ENCODE measurements around the gene MEAK7. TPM values are rescaled to one million over a fixed set of nuclear protein-coding genes. Genes with fewer than 3 reads are reported as not detected.

Gene MEAK7
- total RNA-seq, 1 experiment from 2014 or later: 62.3 TPM

GRCh38 chr16:84514295-84514873, 9.9 kb upstream of the MEAK7 start:
- Mint-ChIP-seq H3K27ac (ENCODE audit: low read depth, unreplicated experiment) (no peak overlapping the region), H3K27me3 (ENCODE audit: insufficient read depth, unreplicated experiment) (no peaks in the 10 kb centered on the region), H3K4me3 (ENCODE audit: unreplicated experiment) (no peak overlapping the region), H3K4me1 (ENCODE audit: insufficient read depth, unreplicated experiment) (no peaks in the 10 kb centered on the region), H3K9me3 (ENCODE audit: unreplicated experiment) (no peaks in the 10 kb centered on the region), H3K36me3 (ENCODE audit: insufficient read depth, unreplicated experiment) (no peaks in the 10 kb centered on the region)
- no TSS peak for BruUV-seq (replicated peaks)
- no peak for DNase-seq (ENCODE audit: unreplicated experiment)
- TF ChIP-seq, protein P1, sequence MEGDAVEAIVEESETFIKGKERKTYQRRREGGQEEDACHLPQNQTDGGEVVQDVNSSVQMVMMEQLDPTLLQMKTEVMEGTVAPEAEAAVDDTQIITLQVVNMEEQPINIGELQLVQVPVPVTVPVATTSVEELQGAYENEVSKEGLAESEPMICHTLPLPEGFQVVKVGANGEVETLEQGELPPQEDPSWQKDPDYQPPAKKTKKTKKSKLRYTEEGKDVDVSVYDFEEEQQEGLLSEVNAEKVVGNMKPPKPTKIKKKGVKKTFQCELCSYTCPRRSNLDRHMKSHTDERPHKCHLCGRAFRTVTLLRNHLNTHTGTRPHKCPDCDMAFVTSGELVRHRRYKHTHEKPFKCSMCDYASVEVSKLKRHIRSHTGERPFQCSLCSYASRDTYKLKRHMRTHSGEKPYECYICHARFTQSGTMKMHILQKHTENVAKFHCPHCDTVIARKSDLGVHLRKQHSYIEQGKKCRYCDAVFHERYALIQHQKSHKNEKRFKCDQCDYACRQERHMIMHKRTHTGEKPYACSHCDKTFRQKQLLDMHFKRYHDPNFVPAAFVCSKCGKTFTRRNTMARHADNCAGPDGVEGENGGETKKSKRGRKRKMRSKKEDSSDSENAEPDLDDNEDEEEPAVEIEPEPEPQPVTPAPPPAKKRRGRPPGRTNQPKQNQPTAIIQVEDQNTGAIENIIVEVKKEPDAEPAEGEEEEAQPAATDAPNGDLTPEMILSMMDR (IDR thresholded peaks at IDR 0.05; ENCODE audit: unreplicated experiment): no peak
- CTCF ChIA-PET: interaction anchor here (0.6 to 4.2 kb wide), 5 partner anchors 10 to 201 kb away, joined by 3 to 56 read pairs (median 4); no protein-coding TSS in a partner anchor
- intact Hi-C loops (cut with micrococcal nuclease): no loop called here
- POLR2A ChIA-PET: no interaction called here

- POLR2A ChIA-PET: interaction anchor here (0.6 kb wide), 1 partner anchor 105 kb away, joined by 3 read pairs; no protein-coding TSS in a partner anchor
- CTCF ChIA-PET: interaction anchor here (0.6 to 4.2 kb wide), 11 partner anchors 11 to 731 kb away, joined by 3 to 56 read pairs (median 4); no protein-coding TSS in a partner anchor
- H3K27ac Mint-ChIP-seq (ENCODE audit: low read depth, unreplicated experiment): no peak overlapping the region
- no peak for DNase-seq (ENCODE audit: unreplicated experiment)
- intact Hi-C loops (cut with micrococcal nuclease): no loop called here
- BruUV-seq (replicated peaks): no TSS peak
- TF ChIP-seq, protein P1 (IDR thresholded peaks at IDR 0.05; ENCODE audit: unreplicated experiment): no peak
- H3K4me3 Mint-ChIP-seq (ENCODE audit: unreplicated experiment): no peak overlapping the region
- H3K4me1 Mint-ChIP-seq (ENCODE audit: insufficient read depth, unreplicated experiment): no peaks in the 10 kb centered on the region
- no peaks in the 10 kb centered on the region for H3K27me3 Mint-ChIP-seq (ENCODE audit: insufficient read depth, unreplicated experiment)
- no peaks in the 10 kb centered on the region for H3K9me3 Mint-ChIP-seq (ENCODE audit: unreplicated experiment)
- H3K36me3 Mint-ChIP-seq (ENCODE audit: insufficient read depth, unreplicated experiment): no peaks in the 10 kb centered on the region
Observed at GRCh38 chr16:84513666-84514065, 9.2 kb upstream of the MEAK7 start.

DNA sequence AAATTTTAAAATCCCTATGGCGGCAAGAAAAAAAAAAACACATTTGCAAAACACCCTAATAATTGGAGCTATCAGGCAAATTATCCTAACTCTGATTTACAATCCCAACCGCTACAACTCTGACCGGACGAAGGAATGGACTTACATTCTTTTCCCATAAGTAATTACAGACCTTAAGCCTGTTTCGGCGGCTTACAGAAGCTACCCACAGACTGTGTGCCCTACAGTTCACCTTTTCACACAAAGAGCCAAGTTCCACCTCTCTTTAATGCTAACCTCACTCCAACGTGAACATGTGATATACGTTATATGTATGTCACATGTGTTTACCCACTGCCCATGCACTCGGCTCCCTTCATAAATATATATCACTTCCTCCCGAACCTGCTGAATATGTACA, 8.7 kb upstream of the MEAK7 start:
- intact Hi-C loops (cut with micrococcal nuclease): no loop called here
- TF ChIP-seq, protein P1 (IDR thresholded peaks at IDR 0.05; ENCODE audit: unreplicated experiment): no peak
- H3K36me3 Mint-ChIP-seq (ENCODE audit: insufficient read depth, unreplicated experiment): no peaks in the 10 kb centered on the region
- H3K27me3 Mint-ChIP-seq (ENCODE audit: insufficient read depth, unreplicated experiment): no peaks in the 10 kb centered on the region
- no peak overlapping the region for H3K4me3 Mint-ChIP-seq (ENCODE audit: unreplicated experiment)
- POLR2A ChIA-PET: interaction anchor here (0.6 kb wide), 1 partner anchor 106 kb away, joined by 3 read pairs; no protein-coding TSS in a partner anchor
- BruUV-seq (replicated peaks): no TSS peak
- CTCF ChIA-PET: interaction anchor here (0.6 to 4.2 kb wide), 11 partner anchors 20 to 732 kb away, joined by 3 to 56 read pairs (median 4); no protein-coding TSS in a partner anchor
- no peak for DNase-seq (ENCODE audit: unreplicated experiment)
- no peaks in the 10 kb centered on the region for H3K9me3 Mint-ChIP-seq (ENCODE audit: unreplicated experiment)
- H3K27ac Mint-ChIP-seq (ENCODE audit: low read depth, unreplicated experiment): no peak overlapping the region
- no peaks in the 10 kb centered on the region for H3K4me1 Mint-ChIP-seq (ENCODE audit: insufficient read depth, unreplicated experiment)

DNA sequence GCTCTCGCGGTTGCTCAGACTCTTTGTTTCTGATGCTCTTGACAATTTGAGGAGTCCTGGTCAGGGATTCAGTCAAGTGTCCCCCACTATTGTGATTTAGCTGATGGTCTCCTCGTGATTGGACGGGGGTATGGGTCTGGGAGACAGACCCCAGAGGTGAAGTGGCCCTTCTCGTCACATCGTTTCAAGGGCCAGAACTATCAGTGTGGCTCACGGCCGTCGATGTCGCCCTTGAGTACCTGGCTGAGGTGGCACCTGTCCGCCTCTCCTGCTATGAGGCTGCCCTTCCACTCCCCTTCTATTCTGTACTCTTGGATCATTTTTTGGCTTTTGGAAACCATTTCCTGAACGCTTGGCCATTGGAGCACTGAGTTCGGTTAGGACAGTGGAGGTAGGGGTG, 7.4 kb upstream of the MEAK7 start:
- BruUV-seq (replicated peaks): no TSS peak
- no peak for DNase-seq (ENCODE audit: unreplicated experiment)
- H3K9me3 Mint-ChIP-seq (ENCODE audit: unreplicated experiment): no peaks in the 10 kb centered on the region
- H3K4me3 Mint-ChIP-seq (ENCODE audit: unreplicated experiment): no peak overlapping the region
- no peak overlapping the region for H3K27ac Mint-ChIP-seq (ENCODE audit: low read depth, unreplicated experiment)
- H3K36me3 Mint-ChIP-seq (ENCODE audit: insufficient read depth, unreplicated experiment): no peaks in the 10 kb centered on the region
- ChIA-PET CTCF (interaction anchor here (0.6 to 4.2 kb wide), 10 partner anchors 8 to 459 kb away, joined by 3 to 56 read pairs (median 4); no protein-coding TSS in a partner anchor), POLR2A (interaction anchor here (0.8 to 1.4 kb wide), 2 partner anchors 91 to 111 kb away, joined by 3 to 4 read pairs; no protein-coding TSS in a partner anchor)
- H3K27me3 Mint-ChIP-seq (ENCODE audit: insufficient read depth, unreplicated experiment): no peaks in the 10 kb centered on the region
- TF ChIP-seq, protein P1 (IDR thresholded peaks at IDR 0.05; ENCODE audit: unreplicated experiment): no peak
- H3K4me1 Mint-ChIP-seq (ENCODE audit: insufficient read depth, unreplicated experiment): no peaks in the 10 kb centered on the region
- intact Hi-C loops (cut with micrococcal nuclease): loop anchor here (1.0 kb wide), 2 partner anchors 110 to 214 kb away; no protein-coding TSS in a partner anchor

Data from MCF 10A (cell line).